ENCODE measurements around the gene ITIH1. TPM values are rescaled to one million over a fixed set of nuclear protein-coding genes. Genes with fewer than 3 reads are reported as not detected.

ITIH1 gene
- total RNA-seq, 1 donor from 2014 or later = 0.80 TPM

DNA sequence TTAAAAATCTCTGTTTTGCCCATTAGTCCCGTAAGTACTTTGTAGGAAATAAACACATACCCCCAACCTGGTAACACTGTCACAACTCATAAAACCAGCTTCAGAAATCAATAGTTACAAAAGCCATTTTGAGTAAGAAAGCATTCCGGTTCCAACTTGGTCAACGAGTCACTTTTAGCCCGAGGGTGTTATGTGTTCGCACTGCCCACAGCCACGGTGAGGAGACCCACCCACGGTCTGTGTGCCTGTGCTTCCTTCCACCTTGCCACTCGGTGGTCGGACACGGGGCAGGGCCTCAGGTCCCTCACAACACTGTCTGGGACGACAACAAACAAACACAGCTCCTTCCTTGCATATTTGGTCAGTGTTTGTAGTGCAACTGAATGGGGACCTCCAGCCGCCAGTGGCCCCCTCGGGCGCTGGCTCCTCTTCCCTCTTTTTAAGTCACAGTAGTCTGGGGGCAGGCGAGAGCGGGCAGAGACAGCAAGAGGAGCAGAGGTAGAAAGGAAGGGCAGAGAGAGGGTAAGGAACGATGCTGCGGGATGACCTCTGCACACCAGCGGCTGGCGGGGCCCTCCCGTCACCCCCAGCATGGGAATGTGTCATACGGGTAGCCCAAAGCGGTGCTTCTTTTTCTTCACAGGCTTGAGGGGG lies 62.6 kb downstream of the ITIH1 start:
- no peaks in the 10 kb centered on the region for H3K27me3 Mint-ChIP-seq
- no peaks in the 10 kb centered on the region for H3K4me1 Mint-ChIP-seq
- TF ChIP-seq, protein P1, sequence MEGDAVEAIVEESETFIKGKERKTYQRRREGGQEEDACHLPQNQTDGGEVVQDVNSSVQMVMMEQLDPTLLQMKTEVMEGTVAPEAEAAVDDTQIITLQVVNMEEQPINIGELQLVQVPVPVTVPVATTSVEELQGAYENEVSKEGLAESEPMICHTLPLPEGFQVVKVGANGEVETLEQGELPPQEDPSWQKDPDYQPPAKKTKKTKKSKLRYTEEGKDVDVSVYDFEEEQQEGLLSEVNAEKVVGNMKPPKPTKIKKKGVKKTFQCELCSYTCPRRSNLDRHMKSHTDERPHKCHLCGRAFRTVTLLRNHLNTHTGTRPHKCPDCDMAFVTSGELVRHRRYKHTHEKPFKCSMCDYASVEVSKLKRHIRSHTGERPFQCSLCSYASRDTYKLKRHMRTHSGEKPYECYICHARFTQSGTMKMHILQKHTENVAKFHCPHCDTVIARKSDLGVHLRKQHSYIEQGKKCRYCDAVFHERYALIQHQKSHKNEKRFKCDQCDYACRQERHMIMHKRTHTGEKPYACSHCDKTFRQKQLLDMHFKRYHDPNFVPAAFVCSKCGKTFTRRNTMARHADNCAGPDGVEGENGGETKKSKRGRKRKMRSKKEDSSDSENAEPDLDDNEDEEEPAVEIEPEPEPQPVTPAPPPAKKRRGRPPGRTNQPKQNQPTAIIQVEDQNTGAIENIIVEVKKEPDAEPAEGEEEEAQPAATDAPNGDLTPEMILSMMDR (IDR thresholded peaks at IDR 0.05) = no peak
- H3K27ac Mint-ChIP-seq = no peak overlapping the region
- POLR2A ChIA-PET = no interaction called here
- no peak for DNase-seq
- ATAC-seq (ENCODE audit: low read depth) = no peak
- CTCF ChIA-PET = no interaction called here
- H3K36me3 Mint-ChIP-seq (ENCODE audit: low read depth) = peaks cover 60% of the 10 kb centered on the region
- no peaks in the 10 kb centered on the region for H3K9me3 Mint-ChIP-seq
- intact Hi-C loops (cut with micrococcal nuclease) = no loop called here
- H3K4me3 Mint-ChIP-seq = no peak overlapping the region

DNA sequence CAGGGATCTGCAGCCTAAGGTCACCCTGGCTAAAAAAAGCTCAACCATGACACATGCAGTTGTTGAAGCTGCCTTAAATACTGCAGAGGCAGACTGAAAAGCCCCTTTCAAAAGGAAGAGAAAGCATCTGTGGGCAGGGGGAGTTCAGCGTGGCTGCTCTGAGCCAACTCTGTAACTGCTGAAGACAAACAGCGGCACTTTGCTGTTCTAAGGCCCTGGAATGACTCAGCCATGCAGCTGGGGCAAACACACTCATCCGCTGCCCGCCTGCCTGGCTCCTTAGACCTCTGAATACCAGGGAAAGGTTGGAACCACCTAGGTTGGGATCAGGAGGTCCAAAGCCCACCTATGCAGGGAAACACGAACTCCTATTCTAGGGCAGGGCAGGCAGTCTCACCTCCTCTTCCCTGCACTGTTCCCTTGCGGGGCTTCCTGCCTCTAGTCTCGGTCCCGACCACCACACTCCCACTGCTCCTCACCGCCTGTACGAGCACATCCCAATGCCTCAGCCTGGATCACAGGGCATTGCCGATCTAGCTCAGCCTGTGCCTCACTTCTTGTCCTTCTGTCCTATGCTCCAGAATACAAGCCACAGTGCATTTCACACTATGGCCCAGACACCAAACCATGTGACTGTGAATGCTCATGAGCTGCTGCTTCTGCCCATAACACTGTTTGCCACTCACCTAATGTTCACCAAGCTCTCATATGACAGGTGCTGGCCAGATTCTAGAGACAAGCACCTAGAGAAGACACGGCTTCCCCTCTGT lies 64.0 kb downstream of the ITIH1 start:
- Mint-ChIP-seq H3K36me3 (ENCODE audit: low read depth) (peaks cover 55% of the 10 kb centered on the region), H3K4me1 (no peaks in the 10 kb centered on the region), H3K4me3 (no peak overlapping the region), H3K27ac (no peak overlapping the region), H3K27me3 (no peaks in the 10 kb centered on the region), H3K9me3 (no peaks in the 10 kb centered on the region)
- ATAC-seq (ENCODE audit: low read depth) = no peak
- intact Hi-C loops (cut with micrococcal nuclease) = no loop called here
- TF ChIP-seq, protein P1 (IDR thresholded peaks at IDR 0.05) = no peak
- POLR2A ChIA-PET = no interaction called here
- CTCF ChIA-PET = no interaction called here
- no peak for DNase-seq

Other genes starting within 250 kb of the ITIH1 start
- 9.5 and 9.9 TPM in 2 replicates for gene NT5DC2, start 243.7 kb upstream of the ITIH1 start, total RNA-seq
- gene UQCC5, start 241.0 kb upstream of the ITIH1 start, total RNA-seq = 11.7 and 13.6 TPM in 2 replicates
- gene PBRM1, start 91.7 kb upstream of the ITIH1 start, total RNA-seq = 60.0 and 62.1 TPM in 2 replicates
- gene GNL3, start 91.6 kb upstream of the ITIH1 start, total RNA-seq = 137 and 145 TPM in 2 replicates
- 20.4 and 22.2 TPM in 2 replicates for gene GLT8D1, start 71.8 kb upstream of the ITIH1 start, total RNA-seq
- 78.0 and 79.4 TPM in 2 replicates for gene SPCS1, start 71.5 kb upstream of the ITIH1 start, total RNA-seq
- gene NEK4, start 6.7 kb upstream of the ITIH1 start, total RNA-seq = 23.0 and 24.5 TPM in 2 replicates
- not detected in 2 replicates for gene ITIH3, start 17.2 kb downstream of the ITIH1 start, total RNA-seq
- 15.4 and 15.7 TPM in 2 replicates for gene ITIH4, start 53.1 kb downstream of the ITIH1 start, total RNA-seq
- 0.83 and 1.6 TPM in 2 replicates for gene MUSTN1, start 57.4 kb downstream of the ITIH1 start, total RNA-seq
- gene STIMATE, start 119.9 kb downstream of the ITIH1 start, total RNA-seq = 20.8 and 25.8 TPM in 2 replicates

Measured in activated B cell treated with CpG ODN at 0.5 μM for 24 hours (primary cell).